Coronary artery (tissue), 2 donors: ENCODE results near the gene PRELP.
"Not testable (repeated sequence)": the region's sequence is repeated elsewhere in the genome, so short reads cannot be mapped to it uniquely, and the experiment has no call there.

Experiments used
- DNase-seq: peaks from one replicate; pipeline ENCODE4 v3.0.0-alpha.2; 2017; ENCODE audit warnings: low spot score
- H3K27ac ChIP-seq, 2 donors: fragments of 200-600 bp; sonication (generic); one replicate each; pipeline ENCODE4 v1.5.1; 2016 to 2019
- H3K4me3 ChIP-seq: fragments of 200-600 bp; sonication (generic); 2 replicates; pipeline ENCODE4 v1.5.1; 2016; ENCODE audit warnings: mild to moderate bottlenecking, moderate library complexity
- CTCF ChIP-seq: fragments of 200-600 bp; sonication (generic); IDR thresholded peaks from one replicate; pipeline ENCODE4 v1.5.1; 2019; ENCODE audit warnings: antibody characterized with exemption

Gene PRELP

GRCh38 chr1:203511930-203512329 is 36.3 kb downstream of the PRELP start:
- TF ChIP-seq CTCF: no peak
- Histone ChIP-seq H3K27ac (no peak overlapping the region), H3K4me3 (no peak overlapping the region)
- no peak for DNase-seq

- no peak overlapping the region for H3K4me3 ChIP-seq
- no peak for TF ChIP-seq CTCF
- no peak for DNase-seq
- H3K27ac ChIP-seq: peak overlapping the region in 1 of 2 donors; percentile 50
Measured at GRCh38 chr1:203512517-203512847, 36.9 kb downstream of the PRELP start.

- H3K27ac ChIP-seq: peak overlapping the region; percentile 33 to 50
- no peak for DNase-seq
- H3K4me3 ChIP-seq: no peak overlapping the region
- no peak for TF ChIP-seq CTCF
Measured at GRCh38 chr1:203512848-203513584, 37.4 kb downstream of the PRELP start.

GRCh38 chr1:203513585-203514031 is 38.0 kb downstream of the PRELP start:
- H3K27ac ChIP-seq: peak overlapping the region in 1 of 2 donors; percentile 50
- DNase-seq: no peak
- H3K4me3 ChIP-seq: no peak overlapping the region
- no peak for TF ChIP-seq CTCF

- no peak for DNase-seq
- no peak for TF ChIP-seq CTCF
Measured at GRCh38 chr1:203516184-203516583, 40.6 kb downstream of the PRELP start.

GRCh38 chr1:203516906-203517305 is 41.3 kb downstream of the PRELP start:
- Histone ChIP-seq H3K27ac (no peak overlapping the region), H3K4me3 (no peak overlapping the region)
- no peak for DNase-seq
- no peak for TF ChIP-seq CTCF

More at GRCh38 chr1:203516184-203516583, 40.6 kb downstream of the PRELP start:
- Histone ChIP-seq H3K27ac (no peak overlapping the region), H3K4me3 (no peak overlapping the region)

GRCh38 chr1:203517426-203518110 is 42.0 kb downstream of the PRELP start:
- Histone ChIP-seq H3K4me3 (no peak overlapping the region), H3K27ac (no peak overlapping the region)
- no peak for DNase-seq
- TF ChIP-seq CTCF: no peak

GRCh38 chr1:203518139-203518538 is 42.5 kb downstream of the PRELP start:
- not testable (repeated sequence) for DNase-seq, H3K4me3 ChIP-seq, H3K27ac ChIP-seq
